HEK293 (cell line): ENCODE data around the gene CDC26.

Source experiments
- HOXD13 ChIP-seq: sonication (generic); formaldehyde crosslinking; IDR thresholded peaks from 2 replicates; pipeline ENCODE4 v1.8.0; 2022; ENCODE audit warnings: missing genetic modification reagents, borderline replicate concordance
- KLF16 ChIP-seq: fragments of 450-650 bp; formaldehyde crosslinking; IDR thresholded peaks from 2 replicates; pipeline ENCODE4 v1.5.1; 2017; ENCODE audit warnings: missing biosample characterization, missing genetic modification characterization
- TCF7L2 ChIP-seq: IDR thresholded peaks from 2 replicates; pipeline ENCODE4 v1.6.1; 2011; ENCODE audit warnings: low read depth, mild to moderate bottlenecking, inconsistent platforms, low read length, moderate library complexity, borderline replicate concordance
- ZNF660 ChIP-seq: fragments of 450-650 bp; IDR thresholded peaks from 2 replicates; pipeline ENCODE4 v1.5.1; 2018; ENCODE audit warnings: missing biosample characterization, mild to moderate bottlenecking, missing genetic modification characterization
- ZNF747 ChIP-seq: fragments of 450-650 bp; formaldehyde crosslinking; IDR thresholded peaks from 2 replicates; pipeline ENCODE4 v1.5.1; 2016; ENCODE audit warnings: missing biosample characterization, missing genetic modification characterization
- ZNF791 ChIP-seq: fragments of 450-650 bp; formaldehyde crosslinking; IDR thresholded peaks from 2 replicates; pipeline ENCODE4 v1.5.1; 2016; ENCODE audit warnings: missing biosample characterization, missing genetic modification characterization
- TF ChIP-seq, protein P1 (sequence below): fragments of 450-650 bp; formaldehyde crosslinking; IDR thresholded peaks from 2 replicates; pipeline ENCODE4 v1.5.1; 2016; ENCODE audit warnings: missing biosample characterization, missing genetic modification characterization
- TF ChIP-seq, protein P2 (sequence below): IDR thresholded peaks from 2 replicates; pipeline ENCODE4 v1.6.1; 2011; ENCODE audit warnings: mild to moderate bottlenecking, low read depth, low read length, borderline replicate concordance

DNA sequence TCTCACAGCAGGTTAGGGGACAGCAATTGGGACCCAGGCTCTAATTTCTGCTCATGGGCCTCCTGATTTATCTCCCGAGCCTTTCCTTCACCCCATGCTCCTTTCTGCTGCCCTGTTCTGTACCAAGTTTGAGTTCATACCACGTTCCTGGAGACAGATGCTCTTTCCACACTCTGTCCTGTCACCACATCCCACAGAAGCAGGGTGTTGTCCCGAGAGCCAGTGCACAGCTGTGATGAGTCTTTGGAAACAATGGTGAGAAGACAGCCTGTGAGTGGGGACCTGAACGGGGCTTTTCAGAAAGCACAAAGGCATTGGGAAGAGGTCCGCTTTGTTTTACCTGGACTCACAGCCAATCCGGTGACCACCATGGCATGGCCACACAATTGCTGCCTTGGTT is 47.3 kb upstream of the CDC26 start:
- TF ChIP-seq ZNF747 (tag by site-specific recombination) (no peak), ZNF660 (tag by site-specific recombination) (no peak), TCF7L2 (no peak), KLF16 (no peak), ZNF791 (no peak), HOXD13 (CRISPR knock-in tag) (no peak)
- TF ChIP-seq, protein P1, sequence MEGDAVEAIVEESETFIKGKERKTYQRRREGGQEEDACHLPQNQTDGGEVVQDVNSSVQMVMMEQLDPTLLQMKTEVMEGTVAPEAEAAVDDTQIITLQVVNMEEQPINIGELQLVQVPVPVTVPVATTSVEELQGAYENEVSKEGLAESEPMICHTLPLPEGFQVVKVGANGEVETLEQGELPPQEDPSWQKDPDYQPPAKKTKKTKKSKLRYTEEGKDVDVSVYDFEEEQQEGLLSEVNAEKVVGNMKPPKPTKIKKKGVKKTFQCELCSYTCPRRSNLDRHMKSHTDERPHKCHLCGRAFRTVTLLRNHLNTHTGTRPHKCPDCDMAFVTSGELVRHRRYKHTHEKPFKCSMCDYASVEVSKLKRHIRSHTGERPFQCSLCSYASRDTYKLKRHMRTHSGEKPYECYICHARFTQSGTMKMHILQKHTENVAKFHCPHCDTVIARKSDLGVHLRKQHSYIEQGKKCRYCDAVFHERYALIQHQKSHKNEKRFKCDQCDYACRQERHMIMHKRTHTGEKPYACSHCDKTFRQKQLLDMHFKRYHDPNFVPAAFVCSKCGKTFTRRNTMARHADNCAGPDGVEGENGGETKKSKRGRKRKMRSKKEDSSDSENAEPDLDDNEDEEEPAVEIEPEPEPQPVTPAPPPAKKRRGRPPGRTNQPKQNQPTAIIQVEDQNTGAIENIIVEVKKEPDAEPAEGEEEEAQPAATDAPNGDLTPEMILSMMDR (tag by site-specific recombination) = no peak
- TF ChIP-seq, protein P2, sequence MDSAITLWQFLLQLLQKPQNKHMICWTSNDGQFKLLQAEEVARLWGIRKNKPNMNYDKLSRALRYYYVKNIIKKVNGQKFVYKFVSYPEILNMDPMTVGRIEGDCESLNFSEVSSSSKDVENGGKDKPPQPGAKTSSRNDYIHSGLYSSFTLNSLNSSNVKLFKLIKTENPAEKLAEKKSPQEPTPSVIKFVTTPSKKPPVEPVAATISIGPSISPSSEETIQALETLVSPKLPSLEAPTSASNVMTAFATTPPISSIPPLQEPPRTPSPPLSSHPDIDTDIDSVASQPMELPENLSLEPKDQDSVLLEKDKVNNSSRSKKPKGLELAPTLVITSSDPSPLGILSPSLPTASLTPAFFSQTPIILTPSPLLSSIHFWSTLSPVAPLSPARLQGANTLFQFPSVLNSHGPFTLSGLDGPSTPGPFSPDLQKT = no peak
